Measurements from ENCODE around the gene ZXDB. TPM values are rescaled to one million over a fixed set of nuclear protein-coding genes. Genes with fewer than 3 reads are reported as not detected.
"Not testable (repeated sequence)": the region's sequence is repeated elsewhere in the genome, so short reads cannot be mapped to it uniquely, and the experiment has no call there.

The ZXDB gene
- 5.0 TPM for polyA plus RNA-seq (2013, experiment 1 of 2)
- 5.5 TPM for polyA plus RNA-seq (2013, experiment 2 of 2)

GRCh38 chrX:57591284-57592159 lies at the start of gene ZXDB:
Gene ZXDB (plus strand): TSS chrX:57592011. CDS start chrX:57592049, 38 bp downstream.
- H3K27ac ChIP-seq (ENCODE audit: low read depth, low read length), result peak within 1 kb of the TSS; percentile 55; the same call in 1 of the 2 replicates
- not testable (repeated sequence) for H3K4me1 ChIP-seq (ENCODE audit: insufficient read depth, low read length); H3K9me3 ChIP-seq (ENCODE audit: insufficient read depth, low read depth, low read length); H3K27me3 ChIP-seq (ENCODE audit: insufficient read depth, low read length); H3K36me3 ChIP-seq (ENCODE audit: insufficient read depth, low read length)
- peak within 1 kb of the TSS; percentile 70 for H3K4me3 ChIP-seq (ENCODE audit: low read length)
- 55% methylated on average over 6 of the region's 39 CpGs for WGBS
- H3K9ac ChIP-seq (ENCODE audit: low read depth, low read length), result peak within 1 kb of the TSS; percentile 71

DNA sequence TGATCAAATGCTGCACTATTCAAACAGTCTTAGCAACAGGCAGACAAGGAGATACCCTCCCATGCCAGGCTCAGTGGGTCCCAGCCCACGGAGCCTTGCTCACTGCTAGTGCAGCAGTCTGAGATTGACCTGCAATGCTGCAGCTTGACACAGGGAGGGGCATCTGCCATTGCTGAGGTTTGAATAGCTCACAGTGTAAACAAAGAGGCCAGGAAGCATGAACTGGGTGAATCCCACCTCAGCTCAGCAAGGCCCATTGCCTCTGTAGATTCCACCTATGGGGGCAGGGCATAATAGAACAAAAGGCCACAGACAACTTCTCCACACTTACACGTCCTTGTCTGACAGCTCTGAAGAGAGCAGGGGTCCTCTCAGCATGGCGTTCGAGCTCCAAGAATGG lies 26.6 kb upstream of the ZXDB start:
- 80% methylated on average over 4 of the region's 4 CpGs for WGBS
- Histone ChIP-seq H3K36me3 (ENCODE audit: insufficient read depth, low read length) (no peaks in the 10 kb centered on the region), H3K27ac (ENCODE audit: low read depth, low read length) (no peak overlapping the region), H3K9ac (ENCODE audit: low read depth, low read length) (no peak overlapping the region), H3K27me3 (ENCODE audit: insufficient read depth, low read length) (no peaks in the 10 kb centered on the region), H3K4me3 (ENCODE audit: low read length) (no peak overlapping the region), H3K4me1 (ENCODE audit: insufficient read depth, low read length) (no peaks in the 10 kb centered on the region), H3K9me3 (ENCODE audit: insufficient read depth, low read depth, low read length) (no peaks in the 10 kb centered on the region)

DNA sequence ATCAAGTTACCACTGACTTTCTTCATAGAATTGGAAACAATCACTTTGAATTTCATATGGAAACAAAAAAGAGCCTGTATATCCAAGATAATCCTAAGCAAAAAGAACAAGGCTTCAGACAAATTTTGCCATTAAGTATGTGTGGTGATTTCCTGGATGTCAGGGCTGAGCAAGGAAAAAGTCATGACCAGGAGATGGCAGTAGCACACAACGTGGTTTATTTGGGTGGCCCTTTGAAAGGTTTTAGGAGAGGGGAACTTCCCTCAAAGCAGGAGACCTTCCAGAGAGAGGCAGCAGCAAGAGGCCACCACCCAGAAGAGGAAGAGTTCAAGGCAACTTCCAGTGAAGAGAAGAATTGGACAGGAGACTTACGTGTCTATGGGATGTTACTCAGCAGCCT lies 18.1 kb upstream of the ZXDB start:
- Histone ChIP-seq H3K9me3 (ENCODE audit: insufficient read depth, low read depth, low read length) (no peaks in the 10 kb centered on the region), H3K9ac (ENCODE audit: low read depth, low read length) (no peak overlapping the region), H3K27me3 (ENCODE audit: insufficient read depth, low read length) (no peaks in the 10 kb centered on the region), H3K4me3 (ENCODE audit: low read length) (no peak overlapping the region), H3K36me3 (ENCODE audit: insufficient read depth, low read length) (no peaks in the 10 kb centered on the region), H3K4me1 (ENCODE audit: insufficient read depth, low read length) (no peaks in the 10 kb centered on the region), H3K27ac (ENCODE audit: low read depth, low read length) (no peak overlapping the region)
- 28% methylated on average over 2 of the region's 2 CpGs for WGBS

- H3K4me1 ChIP-seq (ENCODE audit: insufficient read depth, low read length); H3K4me3 ChIP-seq (ENCODE audit: low read length); H3K9ac ChIP-seq (ENCODE audit: low read depth, low read length); H3K9me3 ChIP-seq (ENCODE audit: insufficient read depth, low read depth, low read length); H3K36me3 ChIP-seq (ENCODE audit: insufficient read depth, low read length); H3K27ac ChIP-seq (ENCODE audit: low read depth, low read length); H3K27me3 ChIP-seq (ENCODE audit: insufficient read depth, low read length): not testable (repeated sequence)
- WGBS, result 83% methylated on average over 9 of the region's 9 CpGs
Measured at GRCh38 chrX:57582948-57583347, 8.9 kb upstream of the ZXDB start.

- H3K36me3 ChIP-seq (ENCODE audit: insufficient read depth, low read length), result no peaks in the 10 kb centered on the region
- no peak overlapping the region for H3K27ac ChIP-seq (ENCODE audit: low read depth, low read length)
- 70% methylated on average over 4 of the region's 5 CpGs for WGBS
- H3K9me3 ChIP-seq (ENCODE audit: insufficient read depth, low read depth, low read length), result no peaks in the 10 kb centered on the region
- no peak overlapping the region for H3K9ac ChIP-seq (ENCODE audit: low read depth, low read length)
- H3K4me1 ChIP-seq (ENCODE audit: insufficient read depth, low read length), result no peaks in the 10 kb centered on the region
- H3K4me3 ChIP-seq (ENCODE audit: low read length), result no peak overlapping the region
- H3K27me3 ChIP-seq (ENCODE audit: insufficient read depth, low read length), result no peaks in the 10 kb centered on the region
Measured at GRCh38 chrX:57583477-57583876, 8.3 kb upstream of the ZXDB start.

DNA sequence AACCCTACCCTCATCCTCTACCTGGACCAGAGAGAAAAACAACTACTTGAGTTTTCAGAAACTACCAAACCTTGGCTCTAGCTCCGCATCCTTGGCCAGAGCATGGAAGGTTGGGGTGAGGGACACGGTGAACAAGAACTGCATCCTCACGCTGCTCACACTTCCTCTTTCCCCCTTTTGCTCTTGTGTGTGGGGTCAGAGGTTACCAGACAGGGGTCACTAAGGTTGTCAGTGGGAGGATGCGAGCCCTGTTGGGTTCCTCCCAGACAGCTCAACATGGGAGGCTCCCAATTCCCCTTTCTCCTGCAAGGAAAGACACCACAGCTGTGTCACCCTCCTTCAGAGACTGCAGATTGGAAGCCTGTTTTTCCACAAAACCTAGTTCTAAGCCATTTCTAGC lies 5.5 kb upstream of the ZXDB start:
- Histone ChIP-seq H3K27me3 (ENCODE audit: insufficient read depth, low read length) (no peaks in the 10 kb centered on the region), H3K4me3 (ENCODE audit: low read length) (no peak overlapping the region), H3K9me3 (ENCODE audit: insufficient read depth, low read depth, low read length) (no peaks in the 10 kb centered on the region), H3K4me1 (ENCODE audit: insufficient read depth, low read length) (no peaks in the 10 kb centered on the region), H3K27ac (ENCODE audit: low read depth, low read length) (no peak overlapping the region), H3K9ac (ENCODE audit: low read depth, low read length) (no peak overlapping the region), H3K36me3 (ENCODE audit: insufficient read depth, low read length) (no peaks in the 10 kb centered on the region)
- 90% methylated on average over 2 of the region's 4 CpGs for WGBS

GRCh38 chrX:57587062-57587461 lies 4.7 kb upstream of the ZXDB start:
- Histone ChIP-seq H3K4me3 (ENCODE audit: low read length) (no peak overlapping the region), H3K9ac (ENCODE audit: low read depth, low read length) (no peak overlapping the region), H3K9me3 (ENCODE audit: insufficient read depth, low read depth, low read length) (no peaks in the 10 kb centered on the region), H3K4me1 (ENCODE audit: insufficient read depth, low read length) (no peaks in the 10 kb centered on the region), H3K27me3 (ENCODE audit: insufficient read depth, low read length) (no peaks in the 10 kb centered on the region), H3K27ac (ENCODE audit: low read depth, low read length) (no peak overlapping the region), H3K36me3 (ENCODE audit: insufficient read depth, low read length) (no peaks in the 10 kb centered on the region)
- 92% methylated on average over 2 of the region's 2 CpGs for WGBS

DNA sequence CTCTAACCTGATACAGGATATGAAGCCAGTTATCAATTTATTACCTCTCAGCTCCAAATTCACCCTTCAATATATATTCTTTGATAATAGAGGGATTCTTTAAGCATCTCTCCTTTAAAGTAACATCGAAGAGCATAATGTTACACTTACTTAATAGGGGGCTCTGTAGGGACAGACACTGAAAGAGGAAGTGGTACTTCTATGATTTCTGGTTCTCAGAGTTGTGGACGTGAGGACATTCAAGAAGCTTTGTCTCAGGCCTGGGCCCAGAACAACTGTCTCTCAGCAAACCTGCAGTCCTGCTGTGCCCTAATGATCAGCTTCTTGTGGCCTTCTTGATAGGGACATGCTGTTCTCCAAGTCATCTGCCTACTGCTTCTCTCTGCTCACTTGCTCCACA lies 4.2 kb upstream of the ZXDB start:
- H3K27ac ChIP-seq (ENCODE audit: low read depth, low read length), result no peak overlapping the region
- H3K4me3 ChIP-seq (ENCODE audit: low read length), result no peak overlapping the region
- H3K27me3 ChIP-seq (ENCODE audit: insufficient read depth, low read length), result no peaks in the 10 kb centered on the region
- H3K9me3 ChIP-seq (ENCODE audit: insufficient read depth, low read depth, low read length), result no peaks in the 10 kb centered on the region
- no peak overlapping the region for H3K9ac ChIP-seq (ENCODE audit: low read depth, low read length)
- no peaks in the 10 kb centered on the region for H3K4me1 ChIP-seq (ENCODE audit: insufficient read depth, low read length)
- 74% methylated on average over 1 of the region's 2 CpGs for WGBS
- H3K36me3 ChIP-seq (ENCODE audit: insufficient read depth, low read length), result no peaks in the 10 kb centered on the region

DNA sequence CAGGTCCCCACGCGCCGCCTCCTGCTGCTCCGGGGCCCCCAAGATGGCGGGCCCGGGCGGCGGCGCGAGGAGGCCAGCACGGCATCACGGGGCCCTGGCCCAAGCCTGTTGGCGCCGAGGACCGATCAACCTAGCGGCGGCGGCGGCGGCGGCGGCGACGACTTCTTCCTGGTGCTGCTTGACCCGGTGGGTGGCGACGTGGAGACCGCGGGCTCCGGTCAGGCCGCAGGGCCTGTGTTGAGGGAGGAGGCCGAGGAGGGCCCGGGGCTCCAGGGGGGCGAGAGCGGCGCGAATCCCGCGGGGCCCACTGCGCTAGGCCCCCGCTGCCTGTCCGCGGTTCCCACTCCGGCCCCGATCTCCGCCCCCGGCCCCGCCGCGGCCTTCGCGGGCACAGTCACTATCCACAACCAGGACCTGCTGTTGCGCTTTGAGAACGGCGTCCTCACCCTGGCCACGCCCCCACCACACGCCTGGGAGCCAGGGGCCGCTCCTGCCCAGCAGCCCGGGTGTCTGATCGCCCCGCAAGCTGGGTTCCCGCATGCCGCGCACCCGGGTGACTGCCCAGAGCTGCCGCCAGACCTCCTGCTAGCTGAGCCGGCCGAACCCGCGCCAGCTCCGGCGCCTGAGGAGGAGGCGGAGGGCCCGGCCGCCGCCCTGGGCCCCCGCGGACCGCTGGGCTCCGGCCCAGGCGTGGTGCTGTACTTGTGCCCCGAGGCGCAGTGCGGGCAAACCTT lies 516 bp downstream of the ZXDB start:
- H3K9me3 ChIP-seq (ENCODE audit: insufficient read depth, low read depth, low read length); H3K36me3 ChIP-seq (ENCODE audit: insufficient read depth, low read length); H3K27me3 ChIP-seq (ENCODE audit: insufficient read depth, low read length): not testable (repeated sequence)
- Histone ChIP-seq H3K9ac (ENCODE audit: low read depth, low read length) (peak overlapping the region; percentile 71), H3K4me1 (ENCODE audit: insufficient read depth, low read length) (peaks cover 17% of the 10 kb centered on the region; the same call in 1 of the 2 replicates), H3K4me3 (ENCODE audit: low read length) (peak overlapping the region; percentile 70), H3K27ac (ENCODE audit: low read depth, low read length) (peak overlapping the region; percentile 55; the same call in 1 of the 2 replicates)
- 1% methylated on average over 51 of the region's 84 CpGs for WGBS

- H3K9ac ChIP-seq (ENCODE audit: low read depth, low read length), result peak overlapping the region; percentile 71
- WGBS, result 13% methylated on average over 13 of the region's 15 CpGs
- H3K27ac ChIP-seq (ENCODE audit: low read depth, low read length); H3K27me3 ChIP-seq (ENCODE audit: insufficient read depth, low read length); H3K9me3 ChIP-seq (ENCODE audit: insufficient read depth, low read depth, low read length); H3K36me3 ChIP-seq (ENCODE audit: insufficient read depth, low read length): not testable (repeated sequence)
- peaks cover 20% of the 10 kb centered on the region; the same call in 1 of the 2 replicates for H3K4me1 ChIP-seq (ENCODE audit: insufficient read depth, low read length)
- peak overlapping the region; percentile 70 for H3K4me3 ChIP-seq (ENCODE audit: low read length)
Measured at GRCh38 chrX:57592894-57593215, 1.0 kb downstream of the ZXDB start.

GRCh38 chrX:57595381-57595811 lies 3.6 kb downstream of the ZXDB start:
- Histone ChIP-seq H3K4me1 (ENCODE audit: insufficient read depth, low read length) (peaks cover 20% of the 10 kb centered on the region; the same call in 1 of the 2 replicates), H3K36me3 (ENCODE audit: insufficient read depth, low read length) (no peaks in the 10 kb centered on the region), H3K9me3 (ENCODE audit: insufficient read depth, low read depth, low read length) (no peaks in the 10 kb centered on the region), H3K27me3 (ENCODE audit: insufficient read depth, low read length) (no peaks in the 10 kb centered on the region), H3K9ac (ENCODE audit: low read depth, low read length) (no peak overlapping the region), H3K4me3 (ENCODE audit: low read length) (peak overlapping the region; percentile 44), H3K27ac (ENCODE audit: low read depth, low read length) (no peak overlapping the region)
- WGBS, result 89% methylated on average over 1 of the region's 1 CpG
